ENCODE results near the gene P2RY14.

Gene P2RY14

DNA sequence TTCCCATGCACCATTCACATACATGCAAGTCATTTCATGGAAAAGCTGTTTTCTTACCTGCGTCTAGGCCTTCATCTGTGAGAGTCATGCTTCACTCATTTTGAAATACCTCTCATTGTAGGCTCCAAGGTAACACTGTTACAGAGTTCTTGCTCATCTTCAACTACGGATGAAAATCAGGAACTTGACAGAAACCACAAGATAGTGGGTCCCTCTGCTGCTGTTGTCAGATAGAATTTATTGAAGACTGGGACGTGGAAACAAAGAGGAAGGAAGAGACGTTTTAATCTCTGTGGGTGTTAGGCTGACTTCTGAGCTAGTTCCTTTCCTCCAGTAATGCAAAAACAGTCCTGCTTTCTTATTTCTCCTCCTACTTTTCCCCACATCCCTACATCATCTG lies at the start of gene P2RY14:
Gene P2RY14 (minus strand): TSS at position 313 of the 400 bp plus-strand sequence. CDS start 64,226 bp downstream, outside the sequence.
- Histone ChIP-seq H3K4me3 (ENCODE audit: low read length) (no peak within 1 kb of the TSS), H3K36me3 (ENCODE audit: control insufficient read depth, insufficient read depth, low read length, severe bottlenecking) (no peaks in the 10 kb centered on the region), H3K27me3 (replicated peaks; ENCODE audit: control insufficient read depth, insufficient read depth, low read length) (no peaks in the 10 kb centered on the region), H3K9ac (ENCODE audit: low read length) (no peak within 1 kb of the TSS), H3K4me1 (ENCODE audit: control insufficient read depth, insufficient read depth, low read length) (peaks cover 3% of the 10 kb centered on the region), H3K9me3 (ENCODE audit: control insufficient read depth, low read length) (no peaks in the 10 kb centered on the region)
- no peak for DNase-seq (ENCODE audit: low read depth)

DNA sequence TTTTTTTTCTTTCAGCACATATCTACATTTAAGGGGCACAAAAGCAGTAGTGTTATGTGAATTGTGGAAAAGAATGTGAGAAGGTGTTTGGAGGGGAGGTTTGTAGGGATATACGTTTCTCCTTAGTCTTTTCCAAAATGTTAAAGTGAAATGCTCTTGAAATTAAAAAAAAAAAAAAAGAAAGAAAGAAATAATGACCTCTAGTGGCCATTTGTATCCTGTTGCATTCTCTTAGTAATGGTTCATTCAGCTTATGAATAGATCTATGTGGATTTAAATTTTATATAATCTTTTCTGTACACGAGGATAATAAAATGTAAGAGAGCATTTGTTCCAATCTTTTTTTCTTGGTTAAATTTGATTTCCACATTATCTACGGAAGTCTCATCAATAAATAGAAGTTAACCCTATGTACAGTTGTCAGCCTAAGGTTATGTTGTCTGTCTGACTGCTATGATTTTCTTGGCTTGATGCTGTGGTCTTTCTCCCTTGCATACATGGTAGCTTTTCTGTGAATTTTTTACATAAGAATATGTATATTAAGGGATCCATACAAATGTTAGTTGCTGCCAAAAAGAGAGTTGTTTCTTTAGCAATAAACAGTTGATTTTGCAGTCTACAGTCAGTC lies 49.3 kb upstream of the P2RY14 start:
- peaks cover 33% of the 10 kb centered on the region for H3K4me1 ChIP-seq (ENCODE audit: control insufficient read depth, insufficient read depth, low read length)
- no peaks in the 10 kb centered on the region for H3K27me3 ChIP-seq (replicated peaks; ENCODE audit: control insufficient read depth, insufficient read depth, low read length)
- H3K4me3 ChIP-seq (ENCODE audit: low read length): peak overlapping the region; percentile 60
- H3K9me3 ChIP-seq (ENCODE audit: control insufficient read depth, low read length): no peaks in the 10 kb centered on the region
- DNase-seq (ENCODE audit: low read depth): peak; percentile 75
- H3K36me3 ChIP-seq (ENCODE audit: control insufficient read depth, insufficient read depth, low read length, severe bottlenecking): no peaks in the 10 kb centered on the region
- peak overlapping the region; percentile 77 for H3K9ac ChIP-seq (ENCODE audit: low read length)

DNA sequence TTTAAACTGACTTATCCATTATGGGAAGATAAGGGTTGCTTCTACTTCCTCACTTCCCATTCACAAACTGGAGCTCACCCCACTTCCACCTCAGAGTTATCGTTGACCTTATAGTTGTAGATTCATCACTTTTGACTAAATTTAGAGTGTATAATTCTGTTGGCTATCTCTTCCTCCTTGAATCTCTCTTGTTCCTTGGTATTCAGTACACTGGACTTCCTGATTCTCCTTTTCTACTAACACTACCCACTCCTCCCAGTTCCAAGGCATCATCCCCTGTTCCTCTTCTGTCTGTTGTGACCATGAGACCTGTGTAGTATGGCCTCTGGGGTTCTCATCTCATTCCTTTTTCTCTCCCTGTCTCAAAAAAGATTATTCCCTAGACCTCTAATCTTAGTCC lies 44.2 kb upstream of the P2RY14 start:
- Histone ChIP-seq H3K9me3 (ENCODE audit: control insufficient read depth, low read length) (no peaks in the 10 kb centered on the region), H3K36me3 (ENCODE audit: control insufficient read depth, insufficient read depth, low read length, severe bottlenecking) (no peaks in the 10 kb centered on the region), H3K4me1 (ENCODE audit: control insufficient read depth, insufficient read depth, low read length) (peaks cover 37% of the 10 kb centered on the region), H3K4me3 (ENCODE audit: low read length) (no peak overlapping the region), H3K9ac (ENCODE audit: low read length) (no peak overlapping the region), H3K27me3 (replicated peaks; ENCODE audit: control insufficient read depth, insufficient read depth, low read length) (no peaks in the 10 kb centered on the region)
- no peak for DNase-seq (ENCODE audit: low read depth)

DNA sequence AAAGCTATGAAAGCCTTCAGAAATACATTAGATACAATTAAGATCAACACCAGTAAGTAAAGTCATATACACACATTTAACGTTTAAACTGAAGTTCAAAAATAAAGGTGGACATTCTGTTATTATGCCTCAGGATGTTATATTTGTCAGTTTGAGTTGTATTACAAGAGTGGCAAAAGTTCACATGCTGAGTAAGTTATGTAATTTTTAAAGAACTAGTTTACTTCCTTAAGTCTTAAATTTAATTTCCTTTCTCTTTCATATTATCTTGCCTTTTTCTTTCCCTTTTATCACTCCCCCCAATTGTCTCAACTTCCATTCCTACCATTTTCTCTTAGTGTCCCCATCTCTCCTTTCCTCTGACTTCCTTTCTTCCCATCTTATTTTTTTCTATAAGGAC lies 43.2 kb upstream of the P2RY14 start:
- Histone ChIP-seq H3K4me1 (ENCODE audit: control insufficient read depth, insufficient read depth, low read length) (peaks cover 33% of the 10 kb centered on the region), H3K27me3 (replicated peaks; ENCODE audit: control insufficient read depth, insufficient read depth, low read length) (no peaks in the 10 kb centered on the region), H3K4me3 (ENCODE audit: low read length) (no peak overlapping the region), H3K9ac (ENCODE audit: low read length) (no peak overlapping the region), H3K9me3 (ENCODE audit: control insufficient read depth, low read length) (no peaks in the 10 kb centered on the region), H3K36me3 (ENCODE audit: control insufficient read depth, insufficient read depth, low read length, severe bottlenecking) (no peaks in the 10 kb centered on the region)
- no peak for DNase-seq (ENCODE audit: low read depth)

DNA sequence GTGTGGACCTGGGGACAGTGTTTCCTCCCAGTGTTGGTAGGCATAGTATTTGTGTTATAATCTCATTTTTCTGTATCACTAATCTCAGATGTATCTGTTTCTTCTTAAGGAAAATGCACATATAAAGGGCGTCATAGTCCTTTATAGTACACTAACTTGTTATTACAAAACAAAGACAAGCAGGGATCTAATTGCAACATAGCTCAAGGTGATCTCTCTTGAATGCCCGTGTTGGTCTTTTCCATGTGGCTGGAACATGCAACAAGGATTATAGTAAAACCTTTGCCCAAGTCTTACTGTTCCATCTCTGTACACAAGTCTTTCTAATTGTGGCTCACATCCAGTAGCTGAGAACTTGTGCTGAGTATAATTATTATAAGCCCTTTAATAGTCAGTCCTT lies 41.8 kb upstream of the P2RY14 start:
- no peaks in the 10 kb centered on the region for H3K36me3 ChIP-seq (ENCODE audit: control insufficient read depth, insufficient read depth, low read length, severe bottlenecking)
- DNase-seq (ENCODE audit: low read depth): no peak
- no peaks in the 10 kb centered on the region for H3K27me3 ChIP-seq (replicated peaks; ENCODE audit: control insufficient read depth, insufficient read depth, low read length)
- H3K4me3 ChIP-seq (ENCODE audit: low read length): peak overlapping the region; percentile 22
- peaks cover 3% of the 10 kb centered on the region for H3K9me3 ChIP-seq (ENCODE audit: control insufficient read depth, low read length)
- peak overlapping the region; percentile 48 for H3K9ac ChIP-seq (ENCODE audit: low read length)
- H3K4me1 ChIP-seq (ENCODE audit: control insufficient read depth, insufficient read depth, low read length): peaks cover 36% of the 10 kb centered on the region

DNA sequence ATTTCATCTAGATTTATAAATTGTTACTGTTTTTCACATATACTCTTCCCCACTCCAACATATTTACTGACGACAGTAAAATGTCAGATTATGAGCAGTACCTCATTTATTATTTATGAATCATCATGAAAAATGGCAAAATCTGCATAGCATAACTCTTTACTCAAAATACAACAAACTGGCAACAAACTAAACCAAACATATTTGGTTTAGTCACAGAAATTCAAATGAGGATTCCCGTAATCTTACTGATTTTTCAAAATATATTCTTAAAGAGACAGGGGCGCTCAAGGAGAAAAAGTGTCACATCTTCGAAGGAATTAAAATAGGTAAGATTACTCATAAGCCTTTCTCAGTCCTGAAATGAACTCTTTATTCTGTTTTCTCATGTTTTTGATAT lies 41.3 kb upstream of the P2RY14 start:
- H3K27me3 ChIP-seq (replicated peaks; ENCODE audit: control insufficient read depth, insufficient read depth, low read length): no peaks in the 10 kb centered on the region
- H3K9me3 ChIP-seq (ENCODE audit: control insufficient read depth, low read length): peaks cover 8% of the 10 kb centered on the region
- H3K4me1 ChIP-seq (ENCODE audit: control insufficient read depth, insufficient read depth, low read length): peaks cover 36% of the 10 kb centered on the region
- peak; percentile 40 for DNase-seq (ENCODE audit: low read depth)
- peak overlapping the region; percentile 48 for H3K9ac ChIP-seq (ENCODE audit: low read length)
- H3K4me3 ChIP-seq (ENCODE audit: low read length): peak overlapping the region; percentile 22
- no peaks in the 10 kb centered on the region for H3K36me3 ChIP-seq (ENCODE audit: control insufficient read depth, insufficient read depth, low read length, severe bottlenecking)

DNA sequence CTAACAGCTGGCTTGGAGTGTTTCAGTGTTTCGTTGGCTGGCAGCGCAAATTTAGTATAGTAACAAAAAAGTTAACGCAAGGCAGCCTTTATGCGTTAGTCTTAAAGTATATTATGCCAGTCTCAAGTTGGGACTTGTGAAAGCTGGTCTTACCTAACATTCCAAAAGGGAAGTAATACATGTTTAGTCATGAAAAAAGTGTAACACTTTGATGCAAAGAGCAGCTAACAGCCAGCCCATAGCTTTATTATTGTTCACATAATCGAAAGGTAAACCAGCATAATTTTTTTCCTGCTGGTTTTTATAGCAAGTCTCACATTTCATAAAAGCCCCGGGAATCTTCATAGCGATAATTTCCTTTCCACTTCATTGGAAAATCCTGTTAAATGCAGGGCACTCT lies 40.6 kb upstream of the P2RY14 start:
- H3K4me1 ChIP-seq (ENCODE audit: control insufficient read depth, insufficient read depth, low read length): peaks cover 36% of the 10 kb centered on the region
- no peaks in the 10 kb centered on the region for H3K36me3 ChIP-seq (ENCODE audit: control insufficient read depth, insufficient read depth, low read length, severe bottlenecking)
- H3K9ac ChIP-seq (ENCODE audit: low read length): no peak overlapping the region
- no peak overlapping the region for H3K4me3 ChIP-seq (ENCODE audit: low read length)
- no peaks in the 10 kb centered on the region for H3K27me3 ChIP-seq (replicated peaks; ENCODE audit: control insufficient read depth, insufficient read depth, low read length)
- H3K9me3 ChIP-seq (ENCODE audit: control insufficient read depth, low read length): peaks cover 11% of the 10 kb centered on the region
- DNase-seq (ENCODE audit: low read depth): no peak

DNA sequence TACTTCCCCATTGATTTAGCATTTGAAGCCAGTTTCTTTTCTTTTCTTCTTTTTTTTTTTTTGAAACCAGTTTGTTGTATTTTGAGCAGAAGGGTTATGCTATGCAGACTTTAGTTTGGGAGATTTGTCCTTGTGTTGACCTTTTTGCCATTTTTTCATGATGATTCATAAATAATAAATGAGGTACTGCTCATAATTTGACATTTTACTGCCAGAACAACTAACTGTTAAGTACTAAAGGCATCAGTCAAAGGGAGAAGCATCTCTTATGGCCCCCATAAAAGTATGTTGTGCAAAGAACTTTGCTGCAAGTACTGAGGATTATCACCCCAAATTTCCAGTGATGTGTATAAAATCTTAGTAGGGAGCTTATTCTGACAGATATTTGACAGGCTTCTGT lies 40.0 kb upstream of the P2RY14 start:
- H3K4me1 ChIP-seq (ENCODE audit: control insufficient read depth, insufficient read depth, low read length): peaks cover 36% of the 10 kb centered on the region

DNA sequence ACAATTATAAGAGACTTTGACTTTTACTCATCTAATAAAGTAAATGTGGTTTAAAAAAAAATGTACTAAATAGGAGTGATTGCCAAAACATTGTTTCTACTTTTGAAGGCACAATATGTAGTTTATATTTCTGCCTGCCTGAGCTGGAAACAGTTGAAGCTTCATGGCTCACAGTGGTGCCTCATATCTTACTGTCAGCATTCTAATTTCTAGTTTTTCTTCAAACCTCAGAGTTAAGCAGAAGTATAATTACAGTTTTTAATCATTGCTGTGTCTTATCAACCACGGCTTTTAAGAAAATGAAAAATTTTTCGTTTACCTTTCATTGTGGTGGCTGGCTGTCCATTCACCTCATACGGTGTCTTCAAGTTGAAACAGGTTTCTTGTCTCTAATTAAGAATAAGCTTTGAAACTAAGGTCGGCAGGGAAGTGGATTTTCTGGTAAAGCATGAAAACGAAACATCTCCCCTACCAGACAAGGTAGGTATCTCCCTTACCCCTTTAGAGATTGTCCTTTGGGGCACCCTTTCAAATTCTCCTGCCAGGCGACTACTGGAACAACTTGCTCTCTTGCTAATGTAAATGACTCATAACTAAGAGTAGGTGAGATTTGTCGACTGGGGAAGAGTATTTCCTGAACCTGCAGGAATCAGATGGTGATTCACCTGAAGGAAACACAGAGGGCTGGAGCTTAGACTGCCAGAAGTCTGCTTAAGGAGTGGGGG lies 38.1 kb upstream of the P2RY14 start, which contains the start of gene GPR87:
Gene GPR87 (minus strand): TSS at position 554 of the 725 bp plus-strand sequence. CDS start 16,720 bp downstream, outside the sequence.
- H3K27me3 ChIP-seq (replicated peaks; ENCODE audit: control insufficient read depth, insufficient read depth, low read length): no peaks in the 10 kb centered on the region
- no peak within 1 kb of the TSS for H3K4me3 ChIP-seq (ENCODE audit: low read length)
- DNase-seq (ENCODE audit: low read depth): no peak
- H3K9me3 ChIP-seq (ENCODE audit: control insufficient read depth, low read length): peaks cover 11% of the 10 kb centered on the region
- no peak within 1 kb of the TSS for H3K9ac ChIP-seq (ENCODE audit: low read length)
- peaks cover 36% of the 10 kb centered on the region for H3K4me1 ChIP-seq (ENCODE audit: control insufficient read depth, insufficient read depth, low read length)
- H3K36me3 ChIP-seq (ENCODE audit: control insufficient read depth, insufficient read depth, low read length, severe bottlenecking): no peaks in the 10 kb centered on the region

More for the DNA sequence above, 40.0 kb upstream of the P2RY14 start:
- DNase-seq (ENCODE audit: low read depth): no peak
- Histone ChIP-seq H3K9me3 (ENCODE audit: control insufficient read depth, low read length) (peaks cover 11% of the 10 kb centered on the region), H3K9ac (ENCODE audit: low read length) (peak overlapping the region; percentile 40), H3K27me3 (replicated peaks; ENCODE audit: control insufficient read depth, insufficient read depth, low read length) (no peaks in the 10 kb centered on the region), H3K4me3 (ENCODE audit: low read length) (no peak overlapping the region), H3K36me3 (ENCODE audit: control insufficient read depth, insufficient read depth, low read length, severe bottlenecking) (no peaks in the 10 kb centered on the region)

DNA sequence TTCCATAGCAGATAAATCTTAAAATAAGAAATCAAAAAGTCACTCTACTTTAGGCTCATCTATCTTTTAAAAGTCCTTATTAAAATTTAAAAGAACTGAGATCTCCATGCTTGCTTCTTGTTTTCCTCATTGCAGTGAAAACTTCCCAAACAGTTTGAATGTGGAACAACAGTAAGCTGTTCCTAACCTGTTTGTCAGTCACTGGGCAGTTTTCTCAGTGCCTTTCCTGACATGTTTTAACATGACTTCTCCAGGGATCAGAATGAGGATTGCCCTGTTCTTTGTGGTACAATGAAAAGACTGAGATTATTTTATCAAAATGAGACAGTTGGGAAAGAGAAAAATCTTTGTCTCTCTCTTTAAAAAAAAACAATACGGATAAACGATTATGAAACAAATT lies 37.5 kb upstream of the P2RY14 start:
- H3K9ac ChIP-seq (ENCODE audit: low read length): no peak overlapping the region
- no peak for DNase-seq (ENCODE audit: low read depth)
- H3K36me3 ChIP-seq (ENCODE audit: control insufficient read depth, insufficient read depth, low read length, severe bottlenecking): no peaks in the 10 kb centered on the region
- peaks cover 11% of the 10 kb centered on the region for H3K9me3 ChIP-seq (ENCODE audit: control insufficient read depth, low read length)
- peaks cover 34% of the 10 kb centered on the region for H3K4me1 ChIP-seq (ENCODE audit: control insufficient read depth, insufficient read depth, low read length)
- no peaks in the 10 kb centered on the region for H3K27me3 ChIP-seq (replicated peaks; ENCODE audit: control insufficient read depth, insufficient read depth, low read length)
- no peak overlapping the region for H3K4me3 ChIP-seq (ENCODE audit: low read length)

DNA sequence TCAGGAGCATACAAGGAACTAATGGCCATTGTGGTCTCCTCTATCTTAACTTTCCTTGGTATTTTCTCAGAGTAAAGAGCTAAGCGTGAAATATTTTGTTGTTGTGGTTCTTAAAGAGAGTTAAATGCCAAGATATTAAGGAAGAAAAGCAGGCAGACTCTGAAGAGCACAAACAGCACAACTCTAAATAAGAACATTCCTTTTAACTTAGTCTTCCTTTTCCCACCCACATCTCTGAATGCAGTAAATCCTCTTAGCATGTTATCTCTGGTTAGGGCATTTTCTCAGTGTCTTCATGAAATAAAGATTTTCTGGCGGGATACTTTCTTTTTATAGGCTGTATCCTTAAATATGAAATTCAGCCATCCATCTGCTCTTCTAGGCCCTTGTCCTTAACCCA lies 36.8 kb upstream of the P2RY14 start:
- Histone ChIP-seq H3K9me3 (ENCODE audit: control insufficient read depth, low read length) (peaks cover 11% of the 10 kb centered on the region), H3K4me3 (ENCODE audit: low read length) (no peak overlapping the region), H3K36me3 (ENCODE audit: control insufficient read depth, insufficient read depth, low read length, severe bottlenecking) (no peaks in the 10 kb centered on the region), H3K9ac (ENCODE audit: low read length) (no peak overlapping the region), H3K4me1 (ENCODE audit: control insufficient read depth, insufficient read depth, low read length) (peaks cover 27% of the 10 kb centered on the region), H3K27me3 (replicated peaks; ENCODE audit: control insufficient read depth, insufficient read depth, low read length) (no peaks in the 10 kb centered on the region)
- no peak for DNase-seq (ENCODE audit: low read depth)

Measured in adipocyte (in vitro differentiated cells).